Endodermal cell (in vitro differentiated cells): ENCODE measurements around the gene ZBTB20. TPM values are rescaled to one million over a fixed set of nuclear protein-coding genes. Genes with fewer than 3 reads are reported as not detected.

ENCODE experiments used
- DNase-seq: peaks from one replicate; pipeline ENCODE4 v3.0.0-alpha.2; 2017
- H3K27ac ChIP-seq: 2 replicates; pipeline ENCODE4 v1.5.1; 2013; ENCODE audit warnings: mild to moderate bottlenecking, low read depth, low read length, moderate library complexity
- H3K27me3 ChIP-seq: 2 replicates; pipeline ENCODE4 v1.6.1; 2013; ENCODE audit warnings: mild to moderate bottlenecking, low read length, moderate library complexity; ENCODE audit not compliant: insufficient read depth, control insufficient read depth, poor library complexity, severe bottlenecking
- H3K36me3 ChIP-seq: 2 replicates; pipeline ENCODE4 v1.7.0; 2013; ENCODE audit warnings: mild to moderate bottlenecking, low read length, moderate library complexity; ENCODE audit not compliant: control insufficient read depth, insufficient read depth
- H3K4me1 ChIP-seq: one replicate; pipeline ENCODE4 v1.7.0; 2013; ENCODE audit warnings: low read length; ENCODE audit not compliant: control insufficient read depth, insufficient read depth
- H3K4me3 ChIP-seq: 2 replicates; pipeline ENCODE4 v1.5.1; 2013; ENCODE audit warnings: mild to moderate bottlenecking, low read length, moderate library complexity
- H3K9ac ChIP-seq: 2 replicates; pipeline ENCODE4 v1.6.1; 2013; ENCODE audit warnings: mild to moderate bottlenecking, low read length, moderate library complexity; ENCODE audit not compliant: poor library complexity, severe bottlenecking; ENCODE audit errors: extremely low read depth
- H3K9me3 ChIP-seq: 2 replicates; pipeline ENCODE4 v1.6.1; 2013; ENCODE audit warnings: mild to moderate bottlenecking, low read length, moderate library complexity; ENCODE audit not compliant: control insufficient read depth
- H3K27ac Mint-ChIP-seq: 2 replicates; pipeline ENCODE4 v1.8.0; 2020; ENCODE audit warnings: mixed read lengths
- H3K27me3 Mint-ChIP-seq: 2 replicates; pipeline ENCODE4 v1.8.0; 2021; ENCODE audit warnings: mild to moderate bottlenecking, mixed read lengths; ENCODE audit not compliant: insufficient read depth
- H3K36me3 Mint-ChIP-seq: 2 replicates; pipeline ENCODE4 v1.8.0; 2020; ENCODE audit warnings: low read depth, mixed read lengths
- H3K4me1 Mint-ChIP-seq: 2 replicates; pipeline ENCODE4 v1.8.0; 2020; ENCODE audit warnings: mixed read lengths
- H3K4me3 Mint-ChIP-seq: 2 replicates; pipeline ENCODE4 v1.8.0; 2020; ENCODE audit warnings: mild to moderate bottlenecking, moderate library complexity, mixed read lengths
- H3K9me3 Mint-ChIP-seq: 2 replicates; pipeline ENCODE4 v1.8.0; 2020; ENCODE audit warnings: mild to moderate bottlenecking, mixed read lengths
- CTCF ChIP-seq: fragments of 200-600 bp; sonication (generic); conservative IDR thresholded peaks from 2 replicates; pipeline ENCODE4 v1.5.0; 2021; ENCODE audit warnings: antibody characterized with exemption, mild to moderate bottlenecking
- WGBS, 2 experiments: methylation state at CpG; one replicate each; pipeline versions ENCODE4 v1.1.5 to v1.1.7; 2013; ENCODE audit warnings: missing lambda C conversion rate in 2 of 2, mixed read lengths in 1 of 2; ENCODE audit not compliant: insufficient coverage in 1 of 2, insufficient read length in 1 of 2; 5-methylcytosine and 5-hydroxymethylcytosine counted together
- total RNA-seq, 2 donors: library from RNA; stranded (reverse); fragmentation: NEBNext Ultra II Directional in 1 of 2; extraction: Animal tissue kit (Norgen Biotek cat#: 25700) in 1 of 2; gene quantifications; 2 replicates in 1 of 2; 3 replicates in 1 of 2; pipeline ENCODE4 v1.2.1, GENCODE V29; 2021

The ZBTB20 gene
- total RNA-seq, 2 donors from 2014 or later: 1.6 to 2.9 TPM

GRCh38 chr3:115139072-115139471, 8.0 kb downstream of the ZBTB20 start:
- H3K36me3 Mint-ChIP-seq: no peaks in the 10 kb centered on the region
- 100% methylated on average over 1 of the region's 1 CpG; no CpG with 5 or more reads in 1 of the 2 experiments for WGBS, 2 experiments
- H3K9ac ChIP-seq: no peak overlapping the region
- no peak for DNase-seq
- no peak overlapping the region for H3K27ac Mint-ChIP-seq
- no peak for TF ChIP-seq CTCF
- H3K4me1 ChIP-seq: no peaks in the 10 kb centered on the region
- no peaks in the 10 kb centered on the region for H3K9me3 ChIP-seq
- H3K4me1 Mint-ChIP-seq: no peaks in the 10 kb centered on the region
- no peak overlapping the region for H3K27ac ChIP-seq
- H3K4me3 ChIP-seq: no peak overlapping the region
- no peaks in the 10 kb centered on the region for H3K36me3 ChIP-seq
- H3K27me3 Mint-ChIP-seq: no peaks in the 10 kb centered on the region
- no peaks in the 10 kb centered on the region for H3K9me3 Mint-ChIP-seq
- no peaks in the 10 kb centered on the region for H3K27me3 ChIP-seq
- H3K4me3 Mint-ChIP-seq: no peak overlapping the region

DNA sequence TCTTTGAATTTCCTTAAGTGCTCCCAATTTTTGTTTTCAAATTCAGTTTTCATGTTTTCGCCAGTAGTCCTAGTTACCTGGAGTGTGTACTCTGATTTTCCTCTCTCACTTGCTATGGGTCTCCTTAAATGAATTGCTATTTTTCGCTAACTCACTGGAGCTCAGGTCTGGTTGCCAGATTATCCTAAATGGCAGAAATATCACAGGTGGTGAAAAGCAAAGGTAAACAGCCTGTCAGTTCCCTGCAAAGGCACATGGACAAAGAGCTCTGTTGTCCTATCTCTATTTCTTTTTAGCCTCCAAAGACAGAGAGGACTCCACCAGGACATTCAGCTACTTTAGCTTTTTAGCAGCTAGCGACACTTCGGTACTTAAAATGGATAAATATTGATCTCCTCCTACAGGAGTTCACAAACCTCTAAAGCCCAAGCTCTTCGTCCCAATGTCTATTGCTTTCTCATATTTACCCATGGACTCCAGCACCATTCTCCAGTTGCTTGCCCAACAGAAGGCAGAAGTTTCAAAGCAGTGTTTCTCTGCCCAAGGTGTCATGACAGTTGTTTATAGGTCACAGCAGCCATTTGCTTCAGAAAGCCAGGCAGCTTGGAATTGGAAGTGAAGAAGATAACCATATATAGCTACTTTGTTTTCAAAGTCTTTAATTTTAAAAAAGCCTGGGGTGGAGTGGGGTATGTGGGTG, 12.3 kb downstream of the ZBTB20 start:
- Histone ChIP-seq H3K36me3 (no peaks in the 10 kb centered on the region), H3K27me3 (no peaks in the 10 kb centered on the region), H3K9me3 (no peaks in the 10 kb centered on the region), H3K4me1 (no peaks in the 10 kb centered on the region), H3K4me3 (no peak overlapping the region), H3K27ac (no peak overlapping the region), H3K9ac (no peak overlapping the region)
- no peak overlapping the region for H3K4me3 Mint-ChIP-seq
- H3K36me3 Mint-ChIP-seq: no peaks in the 10 kb centered on the region
- H3K27ac Mint-ChIP-seq: no peak overlapping the region
- H3K4me1 Mint-ChIP-seq: no peaks in the 10 kb centered on the region
- no peak for TF ChIP-seq CTCF
- 93 to 100% methylated on average over 4 to 5 of the region's 5 CpGs for WGBS, 2 experiments
- no peaks in the 10 kb centered on the region for H3K9me3 Mint-ChIP-seq
- no peak for DNase-seq
- H3K27me3 Mint-ChIP-seq: no peaks in the 10 kb centered on the region

DNA sequence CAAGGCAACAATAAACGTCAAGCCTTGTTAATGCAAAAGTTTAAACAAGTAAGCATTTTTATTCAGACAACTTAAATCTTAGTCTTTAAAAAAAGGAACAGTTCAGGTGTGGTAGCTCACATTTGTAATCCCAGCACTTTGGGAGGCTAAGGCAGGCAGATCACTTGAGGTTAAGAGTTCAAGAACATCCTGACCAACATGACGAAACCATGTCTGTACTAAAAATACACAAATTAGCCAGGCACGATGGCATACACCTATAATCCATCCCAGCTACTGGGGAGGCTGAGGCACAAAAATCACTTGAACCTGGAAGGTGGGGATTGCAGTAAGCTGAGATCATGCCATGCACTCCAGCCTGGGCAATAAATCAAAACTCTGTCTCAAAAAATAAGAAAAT, 19.9 kb downstream of the ZBTB20 start:
- no peak for DNase-seq
- Histone ChIP-seq H3K27ac (no peak overlapping the region), H3K4me1 (no peaks in the 10 kb centered on the region), H3K27me3 (no peaks in the 10 kb centered on the region), H3K9me3 (no peaks in the 10 kb centered on the region), H3K9ac (no peak overlapping the region), H3K36me3 (no peaks in the 10 kb centered on the region), H3K4me3 (no peak overlapping the region)
- no peaks in the 10 kb centered on the region for H3K4me1 Mint-ChIP-seq
- no peak overlapping the region for H3K4me3 Mint-ChIP-seq
- H3K36me3 Mint-ChIP-seq: no peaks in the 10 kb centered on the region
- WGBS, 2 experiments: 82 to 88% methylated on average over 3 of the region's 3 CpGs
- no peaks in the 10 kb centered on the region for H3K27me3 Mint-ChIP-seq
- no peak overlapping the region for H3K27ac Mint-ChIP-seq
- H3K9me3 Mint-ChIP-seq: no peaks in the 10 kb centered on the region
- no peak for TF ChIP-seq CTCF
